UCSD-AML1 (cell line): Measurements from ENCODE around the gene ANO10.
"Not testable (repeated sequence)": the region's sequence is repeated elsewhere in the genome, so short reads cannot be mapped to it uniquely, and the experiment has no call there.

ENCODE experiments used
- DNase-seq: peaks from one replicate; lab custom pipeline; 2025; ENCODE audit not compliant: unreplicated experiment; lab: John Stamatoyannopoulos, UW

Gene ANO10

DNA sequence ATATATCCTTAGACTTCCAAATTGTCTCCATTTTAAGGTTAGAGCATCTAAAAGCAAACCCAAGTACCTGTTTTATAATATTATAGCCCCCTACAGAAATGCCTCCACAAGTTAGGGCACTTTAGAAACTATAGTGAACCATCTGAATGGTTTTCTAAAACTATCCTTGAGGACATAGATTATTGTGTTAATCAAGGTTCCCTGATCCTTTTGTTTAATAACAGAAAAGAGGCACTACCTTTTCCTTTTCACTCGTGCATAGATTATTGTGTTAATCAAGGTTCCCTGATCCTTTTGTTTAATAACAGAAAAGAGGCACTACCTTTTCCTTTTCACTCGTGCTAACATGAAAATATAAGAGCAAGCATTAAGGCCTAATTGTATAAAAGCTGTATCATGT lies 143.0 kb downstream of the ANO10 start:
- DNase-seq, result not testable (repeated sequence)

DNA sequence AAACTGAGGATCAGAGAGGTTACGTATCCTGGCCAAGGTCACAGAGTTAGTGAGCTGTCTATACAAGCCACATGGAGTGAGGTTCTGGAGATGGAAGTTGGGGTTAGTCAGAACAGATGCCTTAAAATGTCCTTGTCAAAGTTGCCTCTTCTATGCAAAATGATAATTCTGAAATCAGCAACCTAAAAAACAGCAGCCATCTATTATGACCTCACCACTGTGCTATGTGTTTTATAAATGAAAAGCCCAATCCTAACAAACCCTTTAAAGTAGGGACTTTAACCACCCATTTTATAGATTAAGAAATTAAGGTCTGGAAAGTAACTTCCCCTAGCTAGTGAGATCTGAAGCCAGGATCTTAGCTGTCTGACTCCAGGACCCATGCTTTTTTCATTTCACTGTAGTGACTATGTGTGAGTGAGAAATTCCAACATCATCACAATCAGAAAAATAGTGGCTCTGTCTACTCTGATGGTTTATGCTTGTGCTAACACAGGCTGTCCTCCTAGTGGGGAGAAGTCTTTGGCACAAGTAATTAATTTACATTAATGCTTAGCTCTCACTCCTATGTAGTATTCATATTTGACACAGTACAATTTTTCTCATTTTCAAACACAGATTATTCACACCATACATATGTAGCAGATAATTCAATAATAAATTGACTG lies 143.6 kb downstream of the ANO10 start:
- DNase-seq, result no peak

DNA sequence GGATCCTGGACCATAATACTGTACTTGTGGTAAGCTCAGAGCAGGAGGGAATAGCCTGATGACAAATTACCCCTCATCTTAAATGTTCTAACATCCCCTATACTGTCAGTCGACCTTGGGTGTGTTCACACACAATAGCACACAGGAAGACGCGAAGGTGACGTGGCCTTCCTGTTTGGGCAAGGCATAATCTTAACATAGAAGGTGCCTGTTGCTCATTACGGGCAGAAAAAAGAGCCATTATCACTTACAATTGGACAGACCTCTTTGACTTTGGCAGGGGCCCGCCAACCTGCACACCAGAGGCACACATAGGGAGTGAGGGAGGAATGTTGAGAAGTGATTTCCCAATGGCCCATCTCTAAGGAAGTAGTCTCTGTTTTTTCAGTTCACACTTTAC lies 144.2 kb downstream of the ANO10 start:
- DNase-seq, result peak; percentile 55

DNA sequence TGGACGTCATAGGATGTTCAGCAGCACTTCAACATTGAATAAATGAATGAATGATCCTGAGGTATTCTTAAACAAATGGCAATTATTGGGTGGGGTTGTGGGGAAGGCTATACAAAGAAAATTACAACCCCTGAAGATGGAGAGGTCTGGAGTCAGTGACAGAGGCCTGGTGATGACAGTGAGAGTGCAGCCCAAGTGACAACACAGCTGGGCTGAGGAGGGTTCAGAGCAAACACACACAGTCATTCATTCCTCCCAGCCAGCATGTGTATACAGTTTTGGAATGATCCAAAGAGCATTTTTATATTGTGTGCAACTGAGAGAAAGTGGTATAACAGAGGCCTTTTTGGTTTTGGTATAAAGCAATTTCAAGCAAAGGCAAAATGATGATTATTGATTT lies 148.1 kb downstream of the ANO10 start:
- DNase-seq, result no peak

DNA sequence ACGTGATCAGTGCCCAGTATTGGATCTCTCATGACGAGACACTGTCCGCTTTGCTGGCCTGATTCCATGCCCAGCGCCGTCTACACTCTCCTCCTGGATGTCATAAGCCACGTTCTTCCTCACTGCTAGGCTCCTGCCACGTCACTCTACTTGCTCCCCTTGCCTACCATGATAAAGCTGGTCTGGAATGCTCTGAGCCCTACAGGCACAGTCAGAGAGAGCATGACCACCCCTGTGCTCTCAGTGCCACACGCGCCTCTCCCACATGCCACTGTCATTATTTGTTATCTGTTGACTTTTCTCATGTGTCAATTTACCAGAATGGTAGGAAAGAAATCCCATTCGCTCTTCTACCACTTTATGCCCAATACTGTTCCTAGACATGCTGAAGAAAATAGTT lies 148.6 kb downstream of the ANO10 start:
- no peak for DNase-seq

DNA sequence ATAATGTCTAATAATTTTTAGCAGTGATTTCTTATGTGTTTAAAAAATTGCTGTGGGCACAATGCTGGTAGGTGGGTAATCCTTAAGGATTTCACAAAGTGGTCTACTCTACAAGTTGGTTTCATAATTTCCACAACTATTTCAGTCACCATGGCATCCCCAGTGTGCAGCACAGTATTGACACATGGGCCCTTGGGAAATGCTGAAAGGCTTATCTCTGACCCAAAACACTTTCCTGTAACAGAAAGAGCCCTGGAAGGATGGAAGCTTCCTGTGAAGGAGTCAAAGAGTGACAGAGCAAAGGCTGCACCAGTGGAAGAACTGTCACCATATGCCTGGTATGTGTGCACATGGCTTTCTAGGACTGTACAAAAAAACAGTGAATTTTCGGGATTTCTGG lies 153.7 kb downstream of the ANO10 start:
- peak; percentile 31 for DNase-seq

DNA sequence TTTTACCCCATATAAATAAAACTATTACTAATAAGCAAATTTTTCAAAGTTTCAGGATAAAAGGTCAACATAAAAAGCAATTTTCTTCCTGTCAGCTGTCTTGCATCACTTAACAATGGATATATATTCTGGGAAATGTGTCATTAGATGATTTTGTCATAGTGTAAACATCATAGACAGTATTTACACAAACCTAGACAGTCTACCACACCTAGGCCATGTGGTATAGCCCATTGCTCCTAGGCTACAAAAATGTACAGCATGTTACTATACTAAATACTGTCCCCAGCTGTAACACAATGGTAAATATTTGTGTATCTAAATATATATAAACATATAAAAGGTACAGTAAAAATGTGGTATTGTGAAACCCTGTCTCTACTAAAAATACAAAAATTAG lies 156.7 kb downstream of the ANO10 start:
- DNase-seq, result no peak

DNA sequence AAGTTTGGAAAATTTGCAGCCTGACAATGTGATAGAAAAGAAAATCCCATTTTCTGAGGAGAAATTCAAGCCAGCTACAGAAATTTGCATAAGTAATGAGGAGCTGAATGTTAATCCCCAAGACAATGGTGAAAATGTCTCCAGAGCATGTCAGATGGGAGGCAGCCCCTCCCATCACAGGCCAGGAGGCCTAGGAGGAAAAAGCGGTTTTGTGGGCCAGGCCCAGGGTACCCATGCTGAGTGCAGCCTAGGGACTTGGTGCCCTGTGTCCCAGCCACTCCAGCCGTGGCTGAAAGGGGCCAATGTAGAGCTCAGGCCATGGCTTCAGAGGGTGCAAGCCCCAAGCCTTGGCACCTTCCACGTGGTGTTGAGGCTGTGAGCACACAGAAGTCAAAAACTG lies 159.2 kb downstream of the ANO10 start:
- DNase-seq, result not testable (repeated sequence)

DNA sequence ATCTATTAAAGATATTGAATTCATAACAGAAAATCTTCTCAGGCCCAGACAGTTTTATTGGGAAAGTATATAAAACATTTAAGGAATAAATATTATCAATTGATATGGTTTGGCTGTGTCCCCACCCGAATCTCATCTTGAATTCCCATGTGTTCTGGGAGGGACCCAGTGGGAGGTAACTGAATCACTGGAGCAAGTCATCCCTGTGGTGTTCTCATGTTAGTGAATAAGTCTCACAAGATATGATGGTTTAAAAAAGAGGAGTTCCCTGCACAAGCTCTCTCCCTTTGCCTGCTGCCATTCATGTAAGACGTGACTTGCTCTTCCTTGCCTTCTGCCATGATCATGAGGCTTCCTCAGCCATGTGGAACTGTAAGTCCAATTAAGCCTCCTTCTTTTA lies 160.5 kb downstream of the ANO10 start:
- no peak for DNase-seq

DNA sequence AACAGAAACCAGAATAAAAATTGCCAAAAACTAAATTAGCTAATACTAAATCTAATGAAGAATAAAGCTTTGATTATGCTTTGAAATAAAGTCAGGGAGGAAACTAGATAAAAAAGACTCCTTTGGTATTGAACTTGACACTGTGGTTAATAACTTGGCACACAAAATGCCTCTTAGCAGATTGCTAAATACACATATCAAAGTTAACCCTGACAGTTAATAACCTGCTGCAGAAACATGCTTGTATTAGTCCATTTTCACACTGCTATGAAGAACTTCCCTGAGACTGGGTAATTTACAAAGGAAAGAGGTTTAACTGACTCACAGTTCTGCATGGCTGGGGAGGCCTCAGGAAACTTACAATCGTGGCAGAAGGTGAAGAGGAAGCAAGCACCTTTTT lies 164.8 kb downstream of the ANO10 start:
- not testable (repeated sequence) for DNase-seq

DNA sequence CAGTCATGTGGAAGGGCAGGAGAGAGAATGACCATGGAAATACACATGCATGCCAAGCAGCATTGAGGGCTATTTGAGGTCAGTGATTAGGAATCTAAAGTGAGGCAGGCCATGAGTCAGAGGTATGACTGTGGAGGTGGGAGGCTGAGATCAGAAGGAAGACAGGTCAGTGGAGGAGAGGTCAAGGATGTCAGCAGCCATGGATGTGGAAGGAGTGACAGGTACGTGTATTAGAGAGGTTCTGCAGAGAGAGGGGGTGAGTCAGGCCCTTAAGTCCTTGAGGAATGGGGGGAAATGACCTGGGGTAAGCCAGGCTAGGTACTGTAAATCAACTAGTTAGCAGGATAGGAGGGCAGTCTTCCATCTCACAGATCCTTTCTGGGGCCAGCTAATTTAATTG lies 166.6 kb downstream of the ANO10 start:
- no peak for DNase-seq

DNA sequence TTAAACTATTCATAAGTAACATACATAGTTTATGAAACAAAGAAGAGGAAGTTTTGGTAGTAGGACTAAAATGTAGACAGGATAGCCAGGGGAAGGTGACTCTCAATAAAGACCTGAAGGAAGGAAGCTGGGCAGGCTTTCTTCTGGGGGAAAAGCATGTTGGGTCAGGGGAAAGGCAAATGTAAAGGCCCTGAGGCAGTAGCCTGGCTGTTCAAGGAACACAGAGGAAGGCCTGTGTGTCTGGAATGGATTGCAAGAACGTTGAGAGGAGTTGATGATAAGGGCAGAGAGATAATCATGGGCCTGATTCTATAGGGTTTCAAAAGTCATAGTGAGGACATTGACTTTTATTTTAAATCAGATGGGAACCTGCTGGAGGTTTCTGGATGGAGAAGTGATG lies 167.8 kb downstream of the ANO10 start:
- DNase-seq, result no peak

DNA sequence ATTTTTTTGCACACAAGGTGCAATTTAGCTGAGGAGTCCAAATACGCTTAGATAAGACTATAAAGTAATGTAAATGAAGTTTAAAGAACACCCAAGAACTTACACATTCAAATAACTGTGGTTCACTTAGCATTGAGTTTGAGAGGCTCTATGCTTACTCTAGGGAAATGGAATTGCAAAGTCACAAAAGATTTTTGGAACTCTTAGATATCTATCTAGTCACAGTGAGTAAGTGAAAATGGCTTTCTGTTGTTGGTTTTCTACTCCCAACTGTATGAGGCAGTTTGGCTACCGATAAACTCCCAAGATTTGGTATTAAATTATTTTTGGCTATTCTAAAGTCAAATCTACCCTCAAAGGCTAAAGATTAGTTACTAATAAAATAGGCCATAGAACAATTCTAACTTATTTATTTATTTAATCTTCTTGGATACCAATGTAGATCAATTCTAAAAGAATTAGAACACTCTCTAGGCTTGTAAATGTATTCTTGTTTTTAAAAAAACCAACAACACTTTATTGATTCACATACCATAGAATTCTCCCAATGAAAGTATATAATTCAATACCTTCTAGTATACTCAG lies 170.0 kb downstream of the ANO10 start:
- no peak for DNase-seq

DNA sequence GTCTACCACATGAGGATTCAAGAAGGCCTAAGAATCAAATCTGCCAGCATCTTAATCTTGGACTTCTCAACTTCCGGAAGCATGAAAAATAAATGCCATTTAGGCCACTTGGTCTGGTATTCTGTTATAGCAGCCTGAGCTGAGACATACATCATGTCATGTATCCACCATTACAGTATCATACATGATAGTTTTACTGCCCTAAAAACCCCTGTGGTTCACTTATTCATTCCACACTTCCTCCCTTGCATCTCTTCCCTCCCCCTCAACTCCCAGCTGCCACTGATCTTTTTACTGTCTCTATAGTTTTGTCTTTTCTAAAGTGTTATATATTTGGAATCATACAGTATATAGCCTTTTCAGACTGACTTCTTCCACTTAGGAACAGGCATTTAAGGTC lies 173.7 kb downstream of the ANO10 start:
- no peak for DNase-seq

DNA sequence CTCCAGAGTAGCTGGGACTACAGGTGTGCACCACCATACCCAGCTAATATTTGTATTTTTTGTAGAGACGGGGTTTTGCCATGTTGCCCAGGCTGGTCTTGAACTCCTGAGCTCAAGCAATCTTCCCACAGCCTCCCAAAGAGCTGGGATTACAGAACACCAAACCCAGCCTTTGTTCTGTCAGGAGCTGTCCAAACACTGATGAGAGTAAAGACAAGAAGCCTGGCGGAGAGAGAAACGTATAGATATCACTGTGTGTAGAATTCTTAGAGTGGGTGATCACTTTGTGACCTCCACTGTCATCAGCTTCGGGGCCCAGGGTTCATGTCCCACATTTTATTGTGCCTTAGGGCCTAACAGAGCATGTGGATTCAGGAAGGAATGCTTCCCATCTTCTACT lies 176.0 kb downstream of the ANO10 start:
- no peak for DNase-seq

DNA sequence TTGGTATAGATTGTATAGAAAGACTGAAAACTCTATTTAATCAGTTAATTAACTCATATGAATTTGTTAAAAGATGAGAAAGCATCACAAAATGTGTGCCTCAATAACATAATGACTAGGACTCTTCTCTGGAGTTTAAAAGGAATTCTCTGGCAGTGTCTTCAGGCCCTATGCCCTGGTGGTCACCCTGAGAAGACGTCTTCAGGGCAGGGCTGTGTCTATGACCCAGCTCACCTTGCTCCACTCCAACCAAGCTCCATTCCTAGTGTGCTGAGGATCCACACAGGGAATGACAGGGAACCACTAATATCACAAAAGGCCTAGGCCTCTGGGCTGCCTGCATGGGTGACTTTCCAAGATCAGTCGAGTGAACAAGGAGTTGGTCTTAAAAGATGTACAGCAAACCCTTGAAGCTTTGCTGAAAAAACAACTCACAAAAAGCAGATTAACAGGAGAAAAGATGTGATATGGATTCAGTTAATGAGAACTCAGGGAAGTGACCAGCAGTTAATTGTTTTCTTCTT lies 178.9 kb downstream of the ANO10 start:
- DNase-seq, result no peak

DNA sequence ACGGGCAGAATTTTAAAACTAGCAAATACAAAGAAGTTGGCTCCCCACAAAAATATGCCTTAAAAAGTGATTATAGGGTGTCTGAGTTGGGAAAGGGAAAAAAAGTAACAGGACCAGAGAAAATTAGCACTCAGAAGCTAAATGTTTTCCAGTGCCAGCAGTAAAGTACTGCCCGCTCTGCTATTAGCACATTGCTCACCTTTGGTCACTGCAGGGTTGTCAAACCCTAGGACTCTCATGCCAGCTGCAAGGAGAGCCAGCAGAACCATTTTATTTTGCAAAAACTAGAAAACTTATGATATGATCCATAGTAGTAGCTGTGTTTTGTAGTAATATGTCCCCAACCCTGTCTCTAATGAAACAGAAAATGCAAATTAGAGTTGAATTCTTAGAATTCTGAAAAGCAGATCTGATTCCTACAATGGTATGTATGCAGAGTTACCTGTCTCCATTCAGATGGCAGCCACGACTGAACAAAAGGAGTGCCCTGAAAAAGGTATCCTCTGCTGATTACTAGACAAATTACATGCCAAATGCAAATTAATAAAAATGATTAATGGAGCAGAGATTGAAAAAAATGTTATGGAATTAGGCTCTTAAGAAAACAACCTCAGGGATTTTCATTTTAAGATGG lies 185.2 kb downstream of the ANO10 start:
- DNase-seq, result no peak

DNA sequence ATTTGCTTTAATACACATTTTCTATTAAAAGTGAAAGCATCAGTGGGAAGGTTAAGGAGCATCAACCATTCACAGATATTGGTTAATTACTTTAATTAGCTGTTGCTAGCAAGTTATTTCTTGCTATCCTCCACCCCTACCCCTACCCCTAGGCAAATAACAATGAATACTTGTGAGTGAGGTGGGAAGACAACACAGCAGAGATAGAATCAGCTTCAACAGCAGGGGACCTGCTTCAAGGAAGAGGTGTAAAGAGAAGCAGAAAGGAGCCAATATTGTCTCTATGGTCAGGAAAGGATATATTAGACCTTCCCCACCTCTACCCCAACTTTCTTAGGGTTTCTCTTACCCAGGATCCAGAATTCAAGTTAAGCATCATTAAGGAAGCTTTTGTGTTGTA lies 186.1 kb downstream of the ANO10 start:
- no peak for DNase-seq

DNA sequence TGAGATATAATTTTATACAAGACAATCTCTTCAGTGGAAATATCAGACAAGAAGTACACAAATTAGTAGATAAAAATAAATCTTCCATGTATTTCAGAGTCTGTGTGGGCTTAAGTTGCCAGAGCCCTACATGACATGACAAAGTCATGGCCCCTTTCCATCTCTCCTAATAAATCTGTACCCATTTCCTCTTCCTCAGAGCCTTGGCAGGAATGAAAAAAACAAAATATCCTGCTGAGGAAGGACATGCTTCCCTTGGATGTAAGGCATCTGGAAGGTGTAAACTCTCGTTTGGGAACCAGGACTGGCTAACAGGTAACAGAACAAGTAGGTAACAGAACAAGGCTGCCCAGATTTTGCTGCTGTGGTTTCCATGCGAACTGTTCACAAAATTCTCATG lies 187.4 kb downstream of the ANO10 start:
- DNase-seq, result no peak

DNA sequence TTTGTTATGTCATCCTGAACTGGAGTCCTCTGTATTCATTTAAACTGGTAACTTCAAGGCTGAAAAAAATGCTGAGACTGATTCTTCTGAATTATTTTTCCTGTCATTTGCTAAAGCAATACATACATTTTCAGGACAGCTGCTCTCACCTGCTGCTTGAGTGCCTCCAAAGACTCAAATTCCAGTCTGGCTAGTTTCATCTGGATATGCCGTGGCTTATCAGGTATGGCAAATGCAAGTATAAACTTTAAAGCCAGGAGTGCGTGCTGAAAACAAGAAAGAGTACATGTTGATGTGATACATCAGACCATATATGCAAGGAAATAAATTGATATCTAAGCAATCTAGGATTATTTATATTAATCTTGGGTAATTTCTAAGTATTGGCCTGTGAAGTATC lies 189.3 kb downstream of the ANO10 start:
- no peak for DNase-seq

DNA sequence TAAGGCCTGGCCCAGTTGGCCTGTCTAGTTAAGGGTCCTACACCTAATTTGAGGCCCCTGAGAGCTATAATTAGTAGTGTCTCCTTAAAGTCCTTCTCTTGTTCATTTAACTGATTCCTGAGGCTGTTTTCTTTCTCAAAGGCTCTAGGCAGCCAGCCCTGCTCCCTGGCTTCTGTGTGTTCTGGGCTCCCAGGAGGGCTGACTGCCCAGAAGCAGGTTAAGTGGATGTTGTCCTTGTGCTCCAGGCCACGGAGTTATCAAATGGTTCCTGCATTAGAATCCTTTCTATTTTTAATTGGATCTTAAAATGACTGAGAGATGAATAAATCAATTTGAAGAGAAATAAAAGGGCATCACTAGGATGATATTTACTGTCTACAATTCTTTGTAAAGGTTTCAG lies 195.4 kb downstream of the ANO10 start:
- no peak for DNase-seq

DNA sequence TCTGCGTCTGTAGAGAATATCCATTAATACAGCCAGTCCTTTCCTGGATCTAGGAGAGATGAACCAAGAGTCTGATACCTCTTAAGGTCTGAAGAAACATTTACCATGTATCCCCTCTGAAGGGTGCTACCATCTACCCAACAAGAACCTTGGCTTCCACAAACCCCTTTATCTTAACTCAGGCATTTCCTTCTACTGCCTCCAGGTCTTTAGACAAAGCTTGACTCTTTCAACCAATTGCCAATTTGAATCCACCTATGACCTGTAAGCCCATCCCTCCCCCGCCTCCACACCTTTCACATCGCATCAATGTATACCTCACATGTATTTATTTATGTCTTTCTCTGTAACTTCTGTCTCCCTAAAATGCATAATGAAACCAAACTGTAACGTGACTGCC lies 196.0 kb downstream of the ANO10 start:
- no peak for DNase-seq

DNA sequence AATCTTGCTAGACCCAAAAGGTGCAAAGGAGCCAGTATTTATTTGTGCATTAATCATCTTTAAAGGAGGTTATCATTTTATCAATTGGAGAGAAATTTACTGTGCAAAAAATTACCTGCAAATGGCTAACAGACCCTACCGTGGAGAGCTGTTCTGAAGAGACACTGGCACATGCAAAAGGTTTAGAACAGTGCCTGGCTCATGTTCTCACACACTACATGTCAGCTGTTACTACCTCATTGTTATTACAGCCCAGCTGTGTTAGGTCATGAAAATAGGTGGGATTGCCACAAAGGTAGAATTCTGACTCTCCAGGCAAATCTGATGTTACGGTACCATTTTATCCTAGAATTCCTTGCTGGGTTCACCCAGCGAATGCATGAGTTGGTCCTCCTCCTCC lies 198.2 kb downstream of the ANO10 start:
- DNase-seq, result no peak
